ENCODE data around the gene ROS1. TPM values are rescaled to one million over a fixed set of nuclear protein-coding genes. Genes with fewer than 3 reads are reported as not detected.
"Not testable (repeated sequence)": the region's sequence is repeated elsewhere in the genome, so short reads cannot be mapped to it uniquely, and the experiment has no call there.

The ROS1 gene
- total RNA-seq, 1 donor from 2014 or later, result 2.7 TPM

- no peak for DNase-seq (ENCODE audit: low read depth)
Measured at GRCh38 chr6:117266257-117267053, 159.3 kb downstream of the ROS1 start.

- DNase-seq (ENCODE audit: low read depth), result peak; percentile 3
Measured at GRCh38 chr6:117265410-117266256, 160.1 kb downstream of the ROS1 start, which contains the start of gene VGLL2. Gene VGLL2 (plus strand): TSS chr6:117265558. CDS start chr6:117265764, 206 bp downstream.

GRCh38 chr6:117264692-117265409, 160.9 kb downstream of the ROS1 start:
- DNase-seq (ENCODE audit: low read depth), result no peak

GRCh38 chr6:117264369-117264691, 161.4 kb downstream of the ROS1 start:
- DNase-seq (ENCODE audit: low read depth), result no peak

- no peak for DNase-seq (ENCODE audit: low read depth)
Measured at GRCh38 chr6:117263353-117263927, 162.3 kb downstream of the ROS1 start.

GRCh38 chr6:117262799-117263198, 162.9 kb downstream of the ROS1 start:
- no peak for DNase-seq (ENCODE audit: low read depth)

- DNase-seq (ENCODE audit: low read depth), result no peak
Measured at GRCh38 chr6:117253785-117254184, 172.0 kb downstream of the ROS1 start.

- not testable (repeated sequence) for DNase-seq (ENCODE audit: low read depth)
Measured at GRCh38 chr6:117244979-117245378, 180.8 kb downstream of the ROS1 start.

- DNase-seq (ENCODE audit: low read depth), result not testable (repeated sequence)
Measured at GRCh38 chr6:117244571-117244970, 181.2 kb downstream of the ROS1 start.

Other genes with a start within 250 kb of the ROS1 start
- 0.17 TPM in 1 of 2 replicates, not detected in the other for gene VGLL2, start 160.4 kb downstream of the ROS1 start, total RNA-seq
- gene DCBLD1, start 56.7 kb upstream of the ROS1 start, total RNA-seq, result 20.2 and 21.2 TPM in 2 replicates
- gene GOPC, start 176.6 kb upstream of the ROS1 start, total RNA-seq, result 42.4 and 50.6 TPM in 2 replicates
- gene NUS1, start 249.5 kb upstream of the ROS1 start, total RNA-seq, result 20.0 and 38.2 TPM in 2 replicates

All from renal cortical epithelial cell (primary cell).